Activated CD4-positive, alpha-beta T cell treated with anti-CD3 and anti-CD28 coated beads for 24 hours (primary cell): ENCODE data around the gene TAS2R41.
"Not testable (repeated sequence)": the region's sequence is repeated elsewhere in the genome, so short reads cannot be mapped to it uniquely, and the experiment has no call there.

Experiments used
- DNase-seq, 2 donors: peaks; one replicate each; pipeline ENCODE4 v3.0.0-alpha.2; 2020; ENCODE audit warnings: low read depth in 2 of 2

Gene TAS2R41

DNA sequence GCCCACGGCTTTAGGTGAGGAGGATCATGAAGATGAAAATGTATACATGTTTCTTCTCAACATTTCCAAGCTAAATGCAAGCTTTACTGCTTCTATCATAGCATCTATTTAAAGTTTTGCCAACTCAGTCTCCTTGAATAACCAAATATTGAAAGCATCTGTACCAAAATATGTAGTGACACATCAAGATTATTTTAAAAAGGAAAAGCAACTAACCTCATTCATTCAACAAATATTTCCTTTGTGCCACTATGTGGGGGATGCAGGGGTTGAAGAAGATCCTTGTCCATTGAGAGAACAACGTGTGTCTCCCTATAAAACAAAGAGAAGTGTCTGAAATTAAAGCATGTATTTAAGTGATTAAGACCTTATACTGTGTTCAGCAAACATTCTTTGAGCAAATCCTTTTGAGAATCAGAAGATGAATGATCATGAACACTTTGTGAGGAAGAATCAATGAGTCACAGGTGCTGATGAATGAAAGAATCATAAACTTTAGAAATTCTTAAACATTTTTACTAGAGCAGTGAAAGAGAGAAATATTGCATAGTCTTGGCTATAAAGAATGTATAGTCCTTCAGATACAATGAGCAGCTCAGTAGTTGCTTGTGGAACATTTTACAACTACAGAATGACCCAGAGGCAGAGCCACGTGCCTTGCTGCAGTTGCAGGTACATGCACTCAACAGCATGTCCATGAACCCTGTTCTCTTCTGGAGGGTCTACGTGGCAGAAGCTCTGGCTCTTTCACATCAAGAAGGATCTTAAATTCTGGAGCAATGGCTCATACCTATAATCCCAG, 20.5 kb upstream of the TAS2R41 start:
- no peak for DNase-seq

DNA sequence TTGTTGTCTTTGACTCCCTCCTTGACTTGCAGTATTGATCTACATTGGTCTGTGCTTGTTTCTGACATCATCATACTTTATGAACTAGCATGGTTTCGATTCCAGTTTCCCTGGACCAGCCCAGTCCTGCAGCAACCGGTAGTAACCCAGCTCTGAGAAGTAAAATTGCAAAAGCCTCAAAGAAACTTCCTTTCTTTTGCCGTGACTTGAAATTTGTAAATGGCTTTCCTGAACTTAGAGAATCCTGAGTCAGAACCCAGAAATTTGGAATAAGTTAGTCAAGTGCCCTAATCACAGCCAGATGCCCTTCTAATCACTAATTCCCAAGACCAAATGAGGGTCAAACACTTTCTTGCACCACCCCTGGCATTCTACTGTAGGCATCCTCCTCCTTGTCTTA, 19.4 kb upstream of the TAS2R41 start:
- DNase-seq, result no peak

DNA sequence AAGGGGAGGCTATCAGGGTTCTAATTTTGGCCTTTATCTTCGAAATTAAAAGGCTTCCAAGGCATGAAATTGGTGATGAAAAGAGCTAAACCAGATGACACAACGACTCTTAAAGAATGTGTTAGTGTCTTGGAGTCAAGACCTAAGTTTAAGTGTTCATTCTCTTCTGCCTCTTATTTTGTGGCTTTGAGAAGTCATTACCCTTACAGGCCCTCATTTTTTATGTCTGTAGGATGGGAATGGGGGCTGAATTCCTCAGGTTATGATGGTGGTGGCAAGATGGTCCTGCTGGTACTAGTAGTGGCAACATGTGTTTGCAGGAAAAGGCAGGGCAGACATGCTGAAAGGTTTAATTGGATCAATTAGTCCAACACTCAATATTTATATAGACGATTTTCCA, 19.0 kb upstream of the TAS2R41 start:
- DNase-seq, result no peak

DNA sequence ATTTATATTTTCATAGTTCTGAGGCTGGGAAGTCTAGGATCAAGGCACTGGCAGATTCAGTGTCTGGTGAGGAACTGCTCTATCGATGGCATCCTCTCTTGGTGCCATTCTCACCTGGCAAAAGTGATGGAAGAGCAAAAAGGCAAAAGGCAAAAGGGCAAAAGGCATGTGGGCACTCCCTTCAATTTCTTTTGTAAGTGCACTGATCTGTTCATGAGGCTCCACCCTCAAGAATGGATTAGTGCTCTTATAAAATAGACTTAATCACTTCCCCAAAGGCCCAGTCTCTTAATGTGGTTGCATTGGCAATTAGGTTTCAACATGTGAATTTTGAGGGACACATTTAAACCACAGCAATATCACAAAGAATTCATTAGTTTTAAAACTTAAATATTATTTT, 18.3 kb upstream of the TAS2R41 start:
- no peak for DNase-seq

DNA sequence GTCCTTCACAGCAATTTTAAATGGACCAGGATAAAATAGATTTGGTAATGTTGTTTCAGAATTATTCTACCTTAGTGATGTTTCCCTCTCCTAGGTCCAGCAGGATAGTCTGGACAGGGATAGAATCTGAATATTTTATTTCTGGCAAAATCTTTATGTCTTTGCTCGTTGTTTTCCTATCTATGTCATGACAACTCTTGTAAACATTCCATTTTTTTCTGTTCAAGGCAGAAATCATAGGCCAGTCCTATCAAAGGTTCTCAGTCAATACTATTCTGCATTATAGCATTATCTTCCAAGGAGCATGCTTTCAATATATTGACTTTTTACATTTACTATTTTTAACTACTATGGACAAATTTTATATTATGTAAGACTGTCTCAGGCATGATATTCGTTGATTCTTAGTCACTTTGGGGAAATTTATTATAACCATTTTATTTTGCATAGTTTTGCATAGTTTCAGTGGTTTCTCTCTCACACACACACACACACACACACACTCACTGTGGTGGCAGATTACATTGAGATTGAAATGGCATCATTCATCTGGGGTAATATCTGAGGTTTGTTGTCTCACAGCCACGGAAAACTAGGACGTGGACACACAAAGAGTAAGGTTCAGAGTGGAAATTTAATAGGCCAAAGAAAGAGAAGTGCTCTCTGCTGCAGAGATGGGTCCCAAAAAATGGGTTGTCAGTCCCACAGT, 17.2 kb upstream of the TAS2R41 start:
- DNase-seq, result no peak

DNA sequence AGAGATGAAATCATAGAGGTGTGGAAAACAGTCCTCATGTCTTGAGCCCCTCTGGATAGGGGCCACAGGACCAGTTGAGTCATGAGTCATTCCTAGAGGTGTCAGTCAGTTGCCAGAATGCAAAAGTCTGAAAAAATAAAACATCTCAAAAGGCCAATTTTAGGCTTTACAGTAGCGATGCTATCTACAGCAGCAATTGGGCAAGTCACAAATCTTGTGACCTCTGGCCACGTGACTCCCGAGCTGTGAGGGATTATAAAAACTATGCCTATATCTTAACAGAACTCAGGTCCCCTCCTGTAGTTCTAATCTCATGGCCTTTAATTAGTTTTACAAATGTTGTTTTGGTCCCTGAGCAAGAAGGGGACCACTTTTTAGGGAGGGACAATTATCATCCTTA, 15.6 kb upstream of the TAS2R41 start:
- no peak for DNase-seq

DNA sequence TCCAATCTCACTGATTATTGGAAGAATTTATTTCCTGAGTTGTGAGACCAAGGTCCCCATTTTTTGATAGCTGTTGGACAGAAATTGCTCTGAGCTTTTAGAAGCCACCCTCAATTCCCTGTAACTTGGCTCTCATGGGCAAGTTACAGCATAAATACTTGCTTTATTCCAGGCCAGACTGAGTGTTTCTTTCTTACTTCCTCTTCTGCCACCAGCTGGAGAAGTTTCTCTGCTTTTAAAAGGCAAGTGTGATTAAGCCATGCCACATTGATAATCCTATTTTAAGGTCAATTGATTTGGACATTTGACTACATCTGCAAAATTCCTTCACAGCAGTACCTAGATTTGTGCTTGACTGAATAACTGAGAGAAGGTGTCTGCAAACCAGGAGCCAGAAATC, 14.1 kb upstream of the TAS2R41 start:
- DNase-seq, result no peak

DNA sequence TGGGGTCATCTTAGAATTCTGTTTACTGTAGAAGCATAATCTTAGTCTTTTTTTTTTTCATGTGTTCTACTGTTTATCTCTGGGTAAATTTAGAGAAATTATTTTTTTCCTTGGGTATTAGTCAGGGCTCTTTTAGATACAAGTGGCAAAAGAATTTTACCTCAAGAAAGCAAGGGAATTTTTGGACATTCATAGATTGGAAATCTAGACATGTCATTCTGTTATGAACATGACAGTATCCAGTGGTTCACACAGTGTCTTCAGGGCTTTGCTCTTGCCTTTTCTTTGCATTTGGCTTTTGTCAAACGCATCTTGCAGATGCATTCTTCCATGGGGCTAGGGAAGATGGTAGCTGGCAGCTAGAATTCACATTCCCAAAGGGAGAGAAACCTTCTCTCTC, 13.7 kb upstream of the TAS2R41 start:
- no peak for DNase-seq

DNA sequence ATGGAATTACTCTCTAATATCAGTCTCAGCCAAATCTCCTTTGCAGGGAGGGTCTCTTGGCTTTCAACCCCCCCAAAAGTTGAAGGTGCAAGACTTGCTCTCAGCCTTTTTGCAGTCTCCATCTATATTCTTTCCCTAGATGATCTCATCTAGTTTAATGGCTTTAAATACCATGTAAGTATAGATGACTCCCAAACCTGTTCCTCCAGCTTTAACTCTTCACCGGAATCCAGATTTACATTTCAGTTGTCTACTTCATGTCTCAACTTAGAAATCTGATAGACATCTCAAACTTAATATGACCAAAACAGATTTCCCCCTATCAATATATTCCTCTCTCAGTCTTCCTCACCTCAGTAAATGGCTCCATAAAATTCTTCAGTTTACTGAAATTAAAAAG, 9.9 kb upstream of the TAS2R41 start:
- no peak for DNase-seq

DNA sequence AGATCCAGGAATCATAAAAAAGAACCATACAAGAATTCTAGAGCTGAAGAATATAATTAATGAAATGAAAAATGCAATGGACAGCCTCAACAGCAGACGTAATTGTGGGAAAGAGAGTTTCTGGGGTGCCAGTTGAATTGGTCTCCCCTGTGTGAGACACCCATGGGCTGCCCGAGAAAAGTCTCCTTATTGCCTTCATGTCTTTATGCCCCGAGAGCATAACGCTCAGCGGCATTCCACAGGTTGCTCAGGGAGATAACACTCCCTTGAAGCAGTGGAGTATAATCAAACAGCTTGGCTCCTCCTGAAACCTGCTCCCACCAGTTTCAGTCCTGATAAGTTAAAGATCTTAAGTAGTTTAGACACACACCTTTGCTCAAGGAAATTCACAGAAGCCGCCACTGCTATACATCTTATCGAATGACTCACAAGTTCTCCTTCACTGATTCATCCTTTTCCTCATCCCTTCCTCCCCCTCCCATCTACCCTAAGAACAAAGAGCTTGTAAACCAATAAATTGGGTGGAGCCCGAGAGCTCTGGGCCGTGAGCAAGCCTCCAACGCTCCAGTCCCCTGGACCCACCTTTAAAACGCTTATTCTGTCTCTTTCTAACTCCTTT, 5.5 kb upstream of the TAS2R41 start:
- DNase-seq, result not testable (repeated sequence)

DNA sequence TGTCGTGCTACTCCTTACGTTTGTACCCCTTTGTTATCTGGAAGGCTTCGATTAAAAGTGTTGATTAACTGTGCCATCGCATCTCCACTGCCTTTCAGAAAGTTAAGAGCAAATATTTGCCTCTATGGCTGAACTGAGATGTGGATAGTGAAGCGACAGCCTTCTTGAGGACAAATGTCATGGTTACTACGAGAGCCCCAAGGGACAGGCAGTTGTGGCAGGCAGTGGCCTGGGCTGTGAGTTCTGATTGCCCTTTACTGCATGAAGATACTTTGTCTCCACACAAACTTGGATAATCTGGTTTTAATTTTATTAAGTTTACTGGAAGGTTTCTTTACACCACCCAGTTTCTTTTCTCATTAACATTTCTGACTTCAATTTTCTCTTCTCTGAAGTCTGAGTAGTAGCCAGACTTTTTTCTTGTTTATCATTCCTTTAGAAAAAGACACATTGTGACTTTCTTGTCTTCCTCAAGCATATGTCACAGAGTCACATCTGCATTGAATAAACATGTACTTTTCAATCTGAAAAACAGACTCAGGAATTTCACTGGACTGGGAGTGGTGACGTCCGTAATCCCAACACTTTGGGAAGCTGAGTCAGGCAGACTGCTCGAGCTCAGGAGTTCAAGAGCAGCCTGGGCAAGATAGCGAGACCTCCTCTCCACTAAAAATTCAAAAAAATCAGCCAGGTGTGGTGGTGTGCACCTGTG, 1.5 kb downstream of the TAS2R41 start:
- no peak for DNase-seq

DNA sequence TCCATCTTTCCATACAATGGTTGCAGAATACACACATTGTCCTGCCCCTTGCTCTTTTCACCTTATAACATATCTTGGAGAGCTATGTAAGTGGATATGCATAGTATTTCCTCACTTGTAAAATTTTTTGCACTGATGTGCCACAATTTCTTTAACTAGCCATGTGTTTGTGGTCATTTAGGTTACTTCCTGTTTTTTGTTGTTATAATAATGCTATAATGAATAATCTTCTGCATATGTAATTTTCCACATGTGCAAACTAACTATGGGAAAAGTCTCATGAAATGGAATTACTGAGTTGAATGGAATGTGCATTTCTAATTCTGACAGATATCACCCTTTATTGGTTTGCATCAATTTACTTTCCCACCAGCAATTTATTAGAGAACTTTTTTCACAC, 2.8 kb downstream of the TAS2R41 start:
- DNase-seq, result no peak

DNA sequence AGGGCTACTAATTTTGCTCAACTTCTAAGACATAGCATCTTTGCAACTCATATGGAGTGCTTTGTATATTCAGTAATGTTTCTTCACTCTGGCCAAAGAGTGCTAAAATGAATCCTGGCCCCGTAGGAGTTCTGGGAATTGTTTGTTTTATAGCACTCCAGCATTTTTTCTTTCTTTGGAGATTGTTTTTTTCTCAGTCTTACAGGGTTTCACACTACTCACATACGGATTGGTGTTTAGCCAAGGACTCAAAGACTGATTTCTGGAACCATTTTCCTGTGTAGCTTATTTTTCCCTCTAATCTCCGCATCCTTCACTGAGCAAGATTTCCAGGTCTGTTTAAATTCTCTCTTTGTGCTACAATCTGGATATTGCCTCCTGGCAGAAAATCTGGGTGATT, 6.4 kb downstream of the TAS2R41 start:
- no peak for DNase-seq

DNA sequence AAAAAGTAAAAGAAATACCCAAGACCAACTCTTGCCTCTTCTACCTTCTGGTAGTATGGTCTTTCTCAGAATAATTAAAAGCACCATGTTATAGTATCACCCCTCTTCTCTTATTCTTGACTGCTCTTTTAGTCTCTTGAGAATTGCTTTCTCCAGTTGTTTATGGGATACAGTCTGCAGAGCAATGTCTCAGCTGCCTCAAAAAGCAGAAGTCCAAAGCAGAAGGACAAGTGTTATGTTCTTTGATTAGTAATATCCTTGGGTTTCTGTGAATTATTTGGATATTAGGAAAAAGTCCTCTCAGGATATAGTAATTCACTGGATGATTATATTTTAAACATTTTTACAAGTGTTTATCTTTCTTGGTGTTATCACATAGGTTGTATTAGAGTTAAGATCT, 7.4 kb downstream of the TAS2R41 start:
- no peak for DNase-seq

DNA sequence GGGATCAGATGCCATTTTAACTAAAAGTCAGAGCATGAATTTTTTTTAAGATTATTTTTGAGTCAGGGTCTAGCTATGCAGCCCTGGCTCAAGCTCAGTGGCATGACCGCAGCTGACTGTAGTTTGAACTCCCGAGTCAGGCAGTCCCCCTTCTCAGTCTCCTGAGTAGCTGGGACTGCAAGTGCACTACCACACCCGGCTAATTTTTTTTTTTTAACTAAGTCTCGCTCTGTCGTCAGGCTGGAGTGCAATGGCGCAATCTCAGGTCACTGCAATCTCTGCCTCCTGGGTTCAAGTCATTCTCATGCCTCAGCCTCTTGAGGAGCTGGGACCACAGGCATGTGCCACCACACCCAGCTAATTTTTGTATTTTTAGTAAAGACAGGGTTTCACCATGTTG, 7.8 kb downstream of the TAS2R41 start:
- no peak for DNase-seq

DNA sequence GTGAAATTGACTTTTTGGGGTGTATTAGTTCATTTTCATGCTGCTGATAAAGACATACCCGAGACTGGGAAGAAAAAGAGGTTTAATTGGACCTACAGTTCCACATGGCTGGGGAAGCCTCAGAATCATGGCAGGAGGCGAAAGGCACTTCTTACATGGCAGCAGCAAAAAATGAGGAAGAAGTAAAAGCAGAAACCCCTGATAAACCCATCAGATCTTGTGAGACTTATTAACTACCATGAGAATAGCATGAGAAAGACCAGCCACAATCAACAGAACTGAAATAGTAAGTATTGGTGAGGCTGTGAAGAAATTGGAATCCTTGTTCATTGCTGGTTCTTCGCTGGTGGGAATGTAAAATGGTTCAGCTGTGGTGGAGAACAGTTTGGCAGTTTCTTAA, 8.6 kb downstream of the TAS2R41 start:
- not testable (repeated sequence) for DNase-seq

DNA sequence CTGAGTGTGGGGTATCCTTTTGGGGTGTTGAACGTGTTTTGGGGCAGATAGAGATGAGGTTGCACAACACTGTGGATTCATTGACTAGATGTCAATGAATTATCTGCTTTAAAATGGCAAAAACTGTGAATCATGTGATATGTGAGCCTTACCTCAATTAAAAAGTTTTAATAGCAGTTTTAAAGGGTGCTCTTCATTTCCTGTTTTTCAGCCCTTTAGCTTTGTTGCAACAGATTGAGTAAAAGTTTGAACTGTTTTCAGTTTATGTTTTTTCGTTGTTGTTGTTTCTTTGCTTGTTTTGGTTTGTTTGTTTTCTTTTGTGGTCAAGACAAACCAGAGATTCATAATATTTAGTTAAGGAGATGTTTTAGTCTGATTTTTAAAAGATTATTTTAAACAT, 9.4 kb downstream of the TAS2R41 start:
- DNase-seq, result no peak

DNA sequence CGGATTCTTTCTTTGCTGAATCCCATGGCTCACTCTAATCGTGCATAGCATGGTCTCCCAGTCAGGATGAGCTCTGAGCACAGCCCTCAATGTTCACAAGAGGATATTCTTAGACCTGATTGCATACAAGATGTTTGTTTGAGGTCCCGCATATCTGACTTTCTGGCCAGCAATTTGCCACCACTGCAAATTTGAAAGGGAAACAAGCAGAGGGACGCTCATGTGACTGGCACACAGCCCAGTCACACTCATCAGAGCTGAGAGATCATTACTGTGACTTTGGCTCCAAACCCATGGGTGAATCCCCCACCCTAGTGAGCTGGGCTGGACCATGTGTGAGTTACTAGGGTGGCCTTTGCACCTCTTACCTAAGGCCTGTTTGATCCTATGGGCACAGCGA, 9.9 kb downstream of the TAS2R41 start:
- no peak for DNase-seq

DNA sequence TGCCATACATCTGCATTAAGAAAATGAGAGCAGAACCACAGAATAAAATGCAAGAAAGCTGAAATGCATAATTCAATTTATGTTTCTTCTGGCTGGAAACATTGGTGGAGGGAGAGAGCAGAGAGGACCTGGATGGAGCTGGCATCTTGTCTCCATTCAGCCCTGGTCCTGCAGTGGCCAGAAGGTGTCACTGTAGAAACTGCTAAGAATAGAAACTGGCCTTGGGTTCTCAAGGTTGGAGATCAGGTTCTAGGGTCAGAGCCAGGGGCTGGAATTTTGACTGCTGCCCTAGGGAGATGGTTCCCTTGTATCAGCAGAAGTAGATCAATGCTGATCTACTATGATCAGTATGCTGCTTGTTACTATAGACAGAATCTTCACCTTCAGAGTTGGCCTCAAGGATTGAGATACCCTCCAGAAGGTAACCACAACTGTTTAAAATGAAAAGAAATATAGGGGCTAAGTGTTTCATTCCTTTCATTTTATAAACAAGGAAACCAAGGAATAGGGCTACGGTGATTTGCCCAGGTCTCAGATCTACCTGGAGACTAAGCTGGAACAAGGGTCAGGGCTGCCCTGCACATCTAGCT, 13.1 kb downstream of the TAS2R41 start:
- no peak for DNase-seq

DNA sequence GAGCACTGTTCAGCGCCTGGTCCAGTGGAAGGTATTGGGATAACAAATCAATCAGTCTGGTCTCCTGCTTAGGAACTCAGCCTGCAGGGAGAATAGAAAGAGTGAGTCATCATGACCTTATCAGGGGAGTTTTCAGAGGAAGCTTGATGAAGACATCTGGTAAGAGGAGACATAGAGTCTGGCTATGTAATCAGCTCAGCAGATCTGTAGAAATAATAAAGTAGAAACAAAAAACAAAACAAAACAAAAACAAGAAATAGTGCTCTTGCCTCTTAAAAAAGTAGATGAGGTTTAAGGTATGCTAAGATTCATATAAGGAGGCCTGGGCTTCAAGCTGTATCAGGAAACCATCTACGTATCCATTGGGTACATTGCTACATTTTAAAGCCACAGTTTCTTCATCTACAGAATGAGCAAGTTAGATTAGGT, 14.4 kb downstream of the TAS2R41 start:
- DNase-seq, result no peak

DNA sequence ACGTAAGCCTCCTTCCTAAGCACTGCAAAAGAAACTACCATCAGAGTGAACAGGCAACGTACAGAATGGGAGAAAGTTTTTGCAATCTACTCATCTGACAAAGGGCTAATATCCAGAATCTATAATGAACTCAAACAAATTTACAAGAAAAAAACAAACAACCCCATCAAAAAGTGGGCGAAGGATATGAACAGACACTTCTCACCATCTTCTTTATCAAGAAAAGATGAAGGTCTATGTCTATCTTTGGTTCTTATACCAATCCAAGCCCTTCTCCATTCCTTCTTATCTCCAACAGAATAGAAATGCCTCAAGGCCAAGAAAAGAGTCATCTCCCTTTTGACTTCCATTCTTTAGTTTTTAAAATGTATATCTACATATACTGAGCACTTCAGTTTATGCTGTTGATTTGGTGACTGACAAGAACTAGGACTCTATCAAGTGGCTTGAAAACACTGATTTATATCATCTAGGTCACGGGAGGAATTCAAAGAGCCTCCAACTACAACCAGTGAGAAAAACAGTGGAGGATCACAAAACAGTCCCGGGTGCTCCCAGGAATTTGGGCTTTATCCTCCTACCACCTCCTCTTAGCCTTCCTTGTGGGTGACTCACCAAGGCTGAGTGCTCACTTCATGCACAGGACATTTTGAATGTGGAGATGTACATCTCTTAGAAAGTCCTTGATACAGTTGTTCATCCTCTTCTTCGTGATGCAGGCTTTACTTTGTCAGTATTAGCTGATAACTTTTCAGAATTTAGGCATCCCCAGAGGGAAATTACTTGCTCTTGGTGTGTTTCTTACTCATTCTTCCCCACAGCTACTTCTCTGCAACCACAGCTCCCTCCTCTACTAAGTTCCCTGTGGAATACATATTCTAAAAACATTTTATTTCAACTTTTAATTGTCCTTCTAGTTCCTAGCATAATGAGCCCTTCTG, 15.4 kb downstream of the TAS2R41 start:
- no peak for DNase-seq
